ENCODE results near the gene JPH3. TPM values are rescaled to one million over a fixed set of nuclear protein-coding genes. Genes with fewer than 3 reads are reported as not detected.

JPH3 gene
- total RNA-seq, 1 experiment from 2014 or later = 1.4 TPM

GRCh38 chr16:87579691-87580090 is 22.6 kb upstream of the JPH3 start:
- intact Hi-C loops (cut with micrococcal nuclease; ENCODE audit: unreplicated experiment) = loop anchor here (10.0 kb wide), 1 partner anchor 295 kb away; no protein-coding TSS in a partner anchor
- H3K27ac ChIP-seq (ENCODE audit: low read depth, low read length, poor library complexity, severe bottlenecking) = no peak overlapping the region
- no TSS peak for BruUV-seq (replicated peaks)
- H3K4me1 ChIP-seq (ENCODE audit: insufficient read depth, low read length, poor library complexity, severe bottlenecking) = peaks cover 5% of the 10 kb centered on the region
- TF ChIP-seq EZH2 (IDR thresholded peaks at IDR 0.05; ENCODE audit: borderline replicate concordance, low read depth, low read length, poor library complexity, severe bottlenecking) (no peak), CTCF (conservative IDR thresholded peaks at IDR 0.05; ENCODE audit: low read depth, low read length) (no peak)
- ChIA-PET POLR2A (ENCODE audit: low non-redundant PET) (no interaction called here), CTCF (no interaction called here)
- no peaks in the 10 kb centered on the region for H3K9me3 ChIP-seq (ENCODE audit: low read depth, low read length, poor library complexity, severe bottlenecking)
- DNase-seq (ENCODE audit: low spot score) = no peak
- H3K27me3 ChIP-seq (replicated peaks; ENCODE audit: insufficient read depth, low read depth, low read length, poor library complexity) = no peaks in the 10 kb centered on the region
- no peaks in the 10 kb centered on the region for H3K36me3 ChIP-seq (ENCODE audit: insufficient read depth, low read length, poor library complexity, severe bottlenecking)
- H3K4me3 ChIP-seq (ENCODE audit: low read depth, low read length, poor library complexity, severe bottlenecking) = no peak overlapping the region

- H3K27me3 ChIP-seq (replicated peaks; ENCODE audit: insufficient read depth, low read depth, low read length, poor library complexity) = no peaks in the 10 kb centered on the region
- H3K4me1 ChIP-seq (ENCODE audit: insufficient read depth, low read length, poor library complexity, severe bottlenecking) = peaks cover 5% of the 10 kb centered on the region
- intact Hi-C loops (cut with micrococcal nuclease; ENCODE audit: unreplicated experiment) = loop anchor here (10.0 kb wide), 1 partner anchor 294 kb away; no protein-coding TSS in a partner anchor
- no peak overlapping the region for H3K27ac ChIP-seq (ENCODE audit: low read depth, low read length, poor library complexity, severe bottlenecking)
- TF ChIP-seq CTCF (conservative IDR thresholded peaks at IDR 0.05; ENCODE audit: low read depth, low read length) (no peak), EZH2 (IDR thresholded peaks at IDR 0.05; ENCODE audit: borderline replicate concordance, low read depth, low read length, poor library complexity, severe bottlenecking) (no peak)
- POLR2A ChIA-PET (ENCODE audit: low non-redundant PET) = no interaction called here
- peak; percentile 56 for DNase-seq (ENCODE audit: low spot score)
- no peak overlapping the region for H3K4me3 ChIP-seq (ENCODE audit: low read depth, low read length, poor library complexity, severe bottlenecking)
- H3K9me3 ChIP-seq (ENCODE audit: low read depth, low read length, poor library complexity, severe bottlenecking) = no peaks in the 10 kb centered on the region
- CTCF ChIA-PET = no interaction called here
- no peaks in the 10 kb centered on the region for H3K36me3 ChIP-seq (ENCODE audit: insufficient read depth, low read length, poor library complexity, severe bottlenecking)
- BruUV-seq (replicated peaks) = no TSS peak
Observed at GRCh38 chr16:87580855-87581261, 21.4 kb upstream of the JPH3 start.

GRCh38 chr16:87581857-87582215 is 20.5 kb upstream of the JPH3 start:
- BruUV-seq (replicated peaks) = no TSS peak
- POLR2A ChIA-PET (ENCODE audit: low non-redundant PET) = no interaction called here
- no peak overlapping the region for H3K27ac ChIP-seq (ENCODE audit: low read depth, low read length, poor library complexity, severe bottlenecking)

More at GRCh38 chr16:87581857-87582215, 20.5 kb upstream of the JPH3 start:
- no peak overlapping the region for H3K4me3 ChIP-seq (ENCODE audit: low read depth, low read length, poor library complexity, severe bottlenecking)
- intact Hi-C loops (cut with micrococcal nuclease; ENCODE audit: unreplicated experiment) = loop anchor here (10.0 kb wide), 1 partner anchor 293 kb away; no protein-coding TSS in a partner anchor
- no peaks in the 10 kb centered on the region for H3K9me3 ChIP-seq (ENCODE audit: low read depth, low read length, poor library complexity, severe bottlenecking)
- CTCF ChIA-PET = interaction anchor here (0.5 kb wide), 1 partner anchor 187 kb away, joined by 3 read pairs; no protein-coding TSS in a partner anchor
- no peaks in the 10 kb centered on the region for H3K36me3 ChIP-seq (ENCODE audit: insufficient read depth, low read length, poor library complexity, severe bottlenecking)
- no peak for TF ChIP-seq EZH2 (IDR thresholded peaks at IDR 0.05; ENCODE audit: borderline replicate concordance, low read depth, low read length, poor library complexity, severe bottlenecking)
- TF ChIP-seq CTCF (conservative IDR thresholded peaks at IDR 0.05; ENCODE audit: low read depth, low read length) = no peak
- peaks cover 5% of the 10 kb centered on the region for H3K4me1 ChIP-seq (ENCODE audit: insufficient read depth, low read length, poor library complexity, severe bottlenecking)
- no peak for DNase-seq (ENCODE audit: low spot score)
- no peaks in the 10 kb centered on the region for H3K27me3 ChIP-seq (replicated peaks; ENCODE audit: insufficient read depth, low read depth, low read length, poor library complexity)

All from A673 (cell line).